ENCODE data around the gene PYGM. TPM values are rescaled to one million over a fixed set of nuclear protein-coding genes. Genes with fewer than 3 reads are reported as not detected.

Gene PYGM
- total RNA-seq, 4 donors from 2014 or later, result 0.11 to 2.0 (median 0.44) TPM

- no peak overlapping the region for H3K4me3 ChIP-seq (ENCODE audit: low read depth, poor library complexity, severe bottlenecking)
- intact Hi-C loops (cut with DNase I; ENCODE audit: low total_unique reads), result no loop called here
- TF ChIP-seq POLR2A (IDR thresholded peaks at IDR 0.05) (no peak), CTCF (IDR thresholded peaks at IDR 0.05) (no peak)
- DNase-seq (ENCODE audit: low spot score in 2 of 2), result no peak
- 91 to 93% methylated on average over 4 of the region's 4 CpGs for WGBS, 2 donors
These were observed 32.7 kb upstream of the PYGM start for GRCh38 chr11:64792482-64792881.

- DNase-seq (ENCODE audit: low spot score in 2 of 2), result no peak
- whole genome bisulfite sequencing, 2 donors, result 93 to 95% methylated on average over 10 to 12 of the region's 14 CpGs
- TF ChIP-seq CTCF (IDR thresholded peaks at IDR 0.05) (no peak), POLR2A (IDR thresholded peaks at IDR 0.05) (no peak)
- H3K4me3 ChIP-seq (ENCODE audit: low read depth, poor library complexity, severe bottlenecking), result no peak overlapping the region
- intact Hi-C loops (cut with DNase I; ENCODE audit: low total_unique reads), result no loop called here
These were observed 32.1 kb upstream of the PYGM start for GRCh38 chr11:64791781-64792291.

GRCh38 chr11:64790205-64791095 lies 30.7 kb upstream of the PYGM start:
- TF ChIP-seq CTCF (IDR thresholded peaks at IDR 0.05) (no peak), POLR2A (IDR thresholded peaks at IDR 0.05) (no peak)
- 91 to 93% methylated on average over 22 to 25 of the region's 25 CpGs for WGBS, 2 donors
- no peak overlapping the region for H3K4me3 ChIP-seq (ENCODE audit: low read depth, poor library complexity, severe bottlenecking)
- intact Hi-C loops (cut with DNase I; ENCODE audit: low total_unique reads), result no loop called here
- no peak for DNase-seq (ENCODE audit: low spot score in 2 of 2)

- no peak overlapping the region for H3K4me3 ChIP-seq (ENCODE audit: low read depth, poor library complexity, severe bottlenecking)
- intact Hi-C loops (cut with DNase I; ENCODE audit: low total_unique reads), result no loop called here
- no peak for DNase-seq (ENCODE audit: low spot score in 2 of 2)
- 91 to 95% methylated on average over 13 to 15 of the region's 15 CpGs for WGBS, 2 donors
- no peak for TF ChIP-seq POLR2A (IDR thresholded peaks at IDR 0.05)
These were observed 29.8 kb upstream of the PYGM start for GRCh38 chr11:64789331-64790204.

GRCh38 chr11:64788321-64789215 lies 28.8 kb upstream of the PYGM start:
- DNase-seq (ENCODE audit: low spot score in 2 of 2), result no peak
- TF ChIP-seq CTCF (IDR thresholded peaks at IDR 0.05) (no peak), POLR2A (IDR thresholded peaks at IDR 0.05) (no peak)
- intact Hi-C loops (cut with DNase I; ENCODE audit: low total_unique reads), result no loop called here
- WGBS, 2 donors, result 80 to 90% methylated on average over 6 to 7 of the region's 9 CpGs
- H3K4me3 ChIP-seq (ENCODE audit: low read depth, poor library complexity, severe bottlenecking), result no peak overlapping the region

All from lower leg skin (tissue), 4 donors.